NT2/D1 (cell line): ENCODE measurements around the gene CD84.

ENCODE experiments used
- YY1 ChIP-seq: IDR thresholded peaks from 2 replicates; pipeline ENCODE4 v1.6.1; 2011; ENCODE audit not compliant: insufficient read length, insufficient read depth
- ZNF274 ChIP-seq: IDR thresholded peaks from 2 replicates; pipeline ENCODE4 v1.6.1; 2011; ENCODE audit warnings: mild to moderate bottlenecking, low read depth, low read length

GRCh38 chr1:160521554-160521953 is 57.7 kb downstream of the CD84 start:
- TF ChIP-seq ZNF274, result no peak
- no peak for TF ChIP-seq YY1
